ENCODE data around the gene GALNT17.

Gene GALNT17

GRCh38 chr7:71285571-71286145, 153.7 kb downstream of the GALNT17 start:
- TF ChIP-seq TAF1 (IDR thresholded peaks at IDR 0.05; ENCODE audit: low read depth): no peak

GRCh38 chr7:71286336-71286735, 154.4 kb downstream of the GALNT17 start:
- no peak for TF ChIP-seq NFIC (IDR thresholded peaks at IDR 0.05)
- TF ChIP-seq USF1 (IDR thresholded peaks at IDR 0.05): no peak
- TF ChIP-seq REST (IDR thresholded peaks at IDR 0.05; ENCODE audit: low read depth): no peak
- no peak for TF ChIP-seq ZBTB7A (IDR thresholded peaks at IDR 0.05; ENCODE audit: low read depth)
- TF ChIP-seq TCF12 (IDR thresholded peaks at IDR 0.05; ENCODE audit: low read depth): no peak
- TF ChIP-seq MAX (IDR thresholded peaks at IDR 0.05): no peak
- TF ChIP-seq RAD21 (IDR thresholded peaks at IDR 0.05; ENCODE audit: low read depth): no peak
- no peak for TF ChIP-seq TAF1 (IDR thresholded peaks at IDR 0.05; ENCODE audit: low read depth)
- TF ChIP-seq TEAD4 (IDR thresholded peaks at IDR 0.05): no peak
- TF ChIP-seq EP300 (IDR thresholded peaks at IDR 0.05; ENCODE audit: borderline replicate concordance): no peak
- TF ChIP-seq CEBPB (IDR thresholded peaks at IDR 0.05): no peak

GRCh38 chr7:71286924-71287323, 155.0 kb downstream of the GALNT17 start:
- TF ChIP-seq USF1 (IDR thresholded peaks at IDR 0.05): no peak

- no peak for TF ChIP-seq TAF1 (IDR thresholded peaks at IDR 0.05; ENCODE audit: low read depth)
- TF ChIP-seq CEBPB (IDR thresholded peaks at IDR 0.05): no peak
- no peak for TF ChIP-seq RAD21 (IDR thresholded peaks at IDR 0.05; ENCODE audit: low read depth)
- TF ChIP-seq MAX (IDR thresholded peaks at IDR 0.05): no peak
- TF ChIP-seq TEAD4 (IDR thresholded peaks at IDR 0.05): no peak
- TF ChIP-seq EGR1 (IDR thresholded peaks at IDR 0.05): no peak
- TF ChIP-seq CREB1 (IDR thresholded peaks at IDR 0.05; ENCODE audit: low read depth): no peak
- no peak for TF ChIP-seq EP300 (IDR thresholded peaks at IDR 0.05; ENCODE audit: borderline replicate concordance)
- TF ChIP-seq ZBTB7A (IDR thresholded peaks at IDR 0.05; ENCODE audit: low read depth): no peak
- no peak for TF ChIP-seq NFIC (IDR thresholded peaks at IDR 0.05)
- TF ChIP-seq USF1 (IDR thresholded peaks at IDR 0.05): no peak
- TF ChIP-seq TCF12 (IDR thresholded peaks at IDR 0.05; ENCODE audit: low read depth): no peak
These were observed 158.5 kb downstream of the GALNT17 start for GRCh38 chr7:71290452-71290851.

GRCh38 chr7:71298378-71298777, 166.4 kb downstream of the GALNT17 start:
- TF ChIP-seq MAX (IDR thresholded peaks at IDR 0.05) (no peak), NFIC (IDR thresholded peaks at IDR 0.05) (no peak), CEBPB (IDR thresholded peaks at IDR 0.05) (no peak), USF1 (IDR thresholded peaks at IDR 0.05) (no peak), EP300 (IDR thresholded peaks at IDR 0.05; ENCODE audit: borderline replicate concordance) (no peak)

- TF ChIP-seq FOXM1 (IDR thresholded peaks at IDR 0.05; ENCODE audit: borderline replicate concordance, low read depth) (no peak), USF1 (IDR thresholded peaks at IDR 0.05) (no peak), TAF1 (IDR thresholded peaks at IDR 0.05; ENCODE audit: low read depth) (no peak), MAX (IDR thresholded peaks at IDR 0.05) (no peak), TCF12 (IDR thresholded peaks at IDR 0.05; ENCODE audit: low read depth) (no peak), EGR1 (IDR thresholded peaks at IDR 0.05) (no peak), TEAD4 (IDR thresholded peaks at IDR 0.05) (no peak), ZBTB7A (IDR thresholded peaks at IDR 0.05; ENCODE audit: low read depth) (no peak), RAD21 (IDR thresholded peaks at IDR 0.05; ENCODE audit: low read depth) (no peak), CREB1 (IDR thresholded peaks at IDR 0.05; ENCODE audit: low read depth) (no peak), EP300 (IDR thresholded peaks at IDR 0.05; ENCODE audit: borderline replicate concordance) (no peak), YY1 (IDR thresholded peaks at IDR 0.05; ENCODE audit: low read depth) (no peak), REST (IDR thresholded peaks at IDR 0.05; ENCODE audit: low read depth) (no peak), NFIC (IDR thresholded peaks at IDR 0.05) (no peak)
These were observed 168.1 kb downstream of the GALNT17 start for GRCh38 chr7:71300086-71300485.
